Measurements from ENCODE around the gene CALML6.

The CALML6 gene

DNA sequence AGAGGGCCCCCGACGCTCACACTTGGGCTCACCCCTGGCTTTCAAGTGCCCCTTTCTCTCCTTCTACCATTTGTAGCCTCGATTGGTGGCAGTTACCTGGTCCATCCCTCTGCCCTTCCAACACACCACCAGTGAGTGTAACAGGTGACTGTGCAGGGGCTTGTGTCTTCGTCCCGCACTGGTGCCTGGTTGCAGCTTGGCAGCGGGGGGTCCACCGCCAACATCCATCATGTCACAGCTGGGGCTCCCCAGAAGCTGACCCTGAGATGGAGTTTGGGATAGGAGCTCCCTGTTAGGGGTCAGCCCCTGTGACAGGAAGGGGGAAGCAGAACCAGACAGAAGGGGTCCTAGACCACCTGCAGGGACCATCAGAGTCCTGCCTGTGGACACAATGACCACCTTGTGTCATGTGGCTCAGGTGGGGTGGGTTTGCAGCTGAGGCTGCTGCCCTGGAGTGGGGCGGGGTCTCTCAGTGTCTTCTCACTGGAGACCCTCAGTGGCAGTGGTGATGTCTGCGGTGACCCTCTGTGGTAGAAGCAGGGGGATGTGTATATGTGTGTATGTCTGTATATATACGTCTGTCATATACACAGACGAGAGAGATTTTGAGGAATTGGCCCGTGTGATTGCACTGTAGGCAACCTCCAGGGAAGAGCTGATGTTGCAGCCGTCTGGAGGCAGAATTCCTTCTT, 3.6 kb upstream of the CALML6 start:
- DNase-seq (ENCODE audit: low spot score), result no peak

DNA sequence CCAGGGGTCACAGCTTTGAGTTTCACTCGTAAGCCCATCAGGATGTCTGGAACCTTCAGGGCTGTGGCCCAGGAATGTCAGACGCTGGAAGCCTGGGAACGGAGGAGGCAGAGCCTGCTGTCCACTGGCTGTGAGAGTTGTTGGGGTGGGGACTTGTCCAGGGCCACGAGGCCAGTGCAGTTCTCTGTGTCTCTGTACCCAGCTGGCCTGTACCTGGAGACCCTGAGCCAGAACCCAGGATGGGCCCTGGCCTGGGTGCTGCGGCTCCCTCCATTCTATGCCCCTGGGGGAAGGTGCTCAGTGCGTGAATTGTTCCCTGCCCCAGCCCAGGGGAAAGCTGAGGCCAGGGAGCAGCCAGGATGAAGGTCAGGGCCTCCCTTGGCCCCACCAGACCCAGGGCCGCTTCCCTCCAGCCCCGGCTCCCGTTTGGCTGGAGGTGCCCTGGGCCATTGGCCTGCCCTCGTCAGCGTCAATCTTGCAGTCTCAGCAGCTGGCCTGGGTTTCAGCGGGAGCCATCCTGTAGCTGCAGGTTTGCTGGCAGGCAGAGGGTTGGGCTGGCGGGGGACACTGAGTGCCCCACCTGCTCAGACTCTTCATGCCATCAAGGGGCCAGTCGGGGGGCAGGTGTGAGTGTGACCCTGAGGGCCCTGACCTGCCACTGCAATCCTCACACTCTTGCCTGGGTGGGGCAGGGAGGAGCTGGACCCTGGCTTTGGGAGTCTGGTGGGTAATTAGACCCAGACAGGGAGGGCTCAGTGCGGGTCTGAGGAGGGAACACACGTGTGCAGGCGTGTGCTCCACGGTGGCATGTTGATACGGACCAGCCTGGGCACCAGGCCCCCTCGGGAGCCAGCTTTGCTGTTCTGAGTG, 724 bp upstream of the CALML6 start:
- no peak for DNase-seq (ENCODE audit: low spot score)

DNA sequence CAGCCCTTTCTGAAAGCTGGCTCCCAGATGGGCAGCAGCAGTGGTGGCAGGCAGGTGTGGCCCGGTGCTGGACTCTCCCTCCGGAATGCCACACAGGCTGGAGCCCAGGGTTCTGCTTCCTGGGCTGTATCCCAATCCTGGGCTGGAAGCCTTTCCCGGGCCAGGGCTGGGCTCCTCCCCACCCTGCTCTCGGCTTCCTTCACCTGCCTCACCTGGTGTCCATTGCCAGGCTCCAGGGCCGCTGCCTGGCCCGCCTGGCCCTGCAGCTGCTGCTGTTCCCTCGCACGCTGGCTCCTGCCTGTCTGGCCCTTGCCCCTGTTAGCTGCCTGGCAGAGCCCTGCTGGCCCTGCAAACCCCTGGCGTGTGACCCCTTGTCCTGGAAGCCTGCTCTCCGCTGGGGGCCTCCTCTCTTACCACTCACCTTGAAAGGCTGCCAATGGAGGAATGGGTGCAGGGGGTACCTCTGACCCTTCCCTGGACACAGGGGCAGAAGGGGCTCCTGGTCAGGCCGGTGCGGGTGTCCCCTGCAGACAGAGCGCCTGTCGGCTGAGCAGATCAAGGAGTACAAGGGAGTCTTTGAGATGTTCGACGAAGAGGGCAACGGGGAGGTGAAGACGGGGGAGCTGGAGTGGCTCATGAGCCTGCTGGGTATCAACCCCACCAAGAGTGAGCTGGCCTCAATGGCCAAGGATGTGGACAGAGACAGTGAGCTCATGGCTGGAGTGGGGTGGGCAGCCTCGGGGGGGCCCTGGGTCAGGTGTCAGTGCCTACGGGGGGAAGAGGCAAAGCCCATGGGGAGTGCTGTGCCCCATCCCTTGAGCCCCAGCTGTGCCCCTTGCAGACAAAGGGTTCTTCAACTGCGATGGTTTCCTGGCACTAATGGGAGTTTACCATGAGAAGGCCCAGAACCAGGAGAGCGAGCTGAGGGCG, 1.1 kb downstream of the CALML6 start:
- DNase-seq (ENCODE audit: low spot score), result no peak

DNA sequence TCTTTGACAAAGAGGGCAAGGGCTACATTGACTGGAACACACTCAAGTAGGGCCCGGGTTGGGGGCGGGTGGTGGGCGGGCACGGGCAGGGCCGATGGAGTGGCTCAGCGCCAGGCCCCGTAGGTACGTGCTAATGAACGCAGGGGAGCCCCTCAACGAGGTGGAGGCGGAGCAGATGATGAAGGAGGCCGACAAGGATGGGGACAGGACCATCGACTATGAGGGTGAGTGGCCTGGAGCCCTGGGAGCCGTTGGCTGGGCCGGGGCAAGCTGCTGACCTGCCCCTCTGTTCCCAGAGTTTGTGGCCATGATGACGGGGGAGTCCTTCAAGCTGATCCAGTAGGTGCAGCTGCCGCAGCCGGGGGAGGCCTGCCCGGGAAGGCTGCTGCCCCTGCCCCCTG, 1.8 kb downstream of the CALML6 start:
- no peak for DNase-seq (ENCODE audit: low spot score)

DNA sequence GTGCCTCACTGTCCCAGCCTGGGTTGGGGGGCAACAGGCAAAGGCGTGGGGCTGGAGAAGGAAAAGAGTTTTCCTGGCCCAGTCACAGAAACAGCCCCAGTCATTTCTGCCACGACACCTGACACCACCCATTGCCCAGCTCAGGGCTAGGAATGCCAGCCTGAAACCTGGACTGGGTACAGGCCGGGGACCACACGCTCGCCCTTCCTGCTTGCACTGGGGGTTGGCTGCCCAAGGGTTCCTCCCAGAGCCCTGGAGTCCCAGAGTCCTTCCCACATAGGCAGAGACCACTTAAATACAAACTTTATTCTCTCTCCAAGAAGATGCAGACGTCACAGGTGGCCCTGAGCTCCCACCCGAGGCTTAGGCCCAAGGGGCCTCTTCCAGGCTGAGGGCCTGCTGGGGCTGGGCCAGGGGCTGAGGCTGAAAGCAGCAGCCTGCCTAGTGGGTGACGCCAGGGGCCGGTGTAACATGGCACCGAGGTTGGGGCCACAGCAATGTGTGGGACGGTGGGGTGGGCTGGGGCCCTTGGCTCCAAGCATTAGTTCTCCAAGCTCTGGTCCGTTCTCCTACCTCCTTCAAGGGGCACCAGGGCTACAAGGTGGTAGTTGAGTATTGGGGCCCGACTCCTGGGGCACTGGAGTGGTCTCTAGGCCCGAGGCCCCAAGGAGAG, 2.4 kb downstream of the CALML6 start:
- no peak for DNase-seq (ENCODE audit: low spot score)

DNA sequence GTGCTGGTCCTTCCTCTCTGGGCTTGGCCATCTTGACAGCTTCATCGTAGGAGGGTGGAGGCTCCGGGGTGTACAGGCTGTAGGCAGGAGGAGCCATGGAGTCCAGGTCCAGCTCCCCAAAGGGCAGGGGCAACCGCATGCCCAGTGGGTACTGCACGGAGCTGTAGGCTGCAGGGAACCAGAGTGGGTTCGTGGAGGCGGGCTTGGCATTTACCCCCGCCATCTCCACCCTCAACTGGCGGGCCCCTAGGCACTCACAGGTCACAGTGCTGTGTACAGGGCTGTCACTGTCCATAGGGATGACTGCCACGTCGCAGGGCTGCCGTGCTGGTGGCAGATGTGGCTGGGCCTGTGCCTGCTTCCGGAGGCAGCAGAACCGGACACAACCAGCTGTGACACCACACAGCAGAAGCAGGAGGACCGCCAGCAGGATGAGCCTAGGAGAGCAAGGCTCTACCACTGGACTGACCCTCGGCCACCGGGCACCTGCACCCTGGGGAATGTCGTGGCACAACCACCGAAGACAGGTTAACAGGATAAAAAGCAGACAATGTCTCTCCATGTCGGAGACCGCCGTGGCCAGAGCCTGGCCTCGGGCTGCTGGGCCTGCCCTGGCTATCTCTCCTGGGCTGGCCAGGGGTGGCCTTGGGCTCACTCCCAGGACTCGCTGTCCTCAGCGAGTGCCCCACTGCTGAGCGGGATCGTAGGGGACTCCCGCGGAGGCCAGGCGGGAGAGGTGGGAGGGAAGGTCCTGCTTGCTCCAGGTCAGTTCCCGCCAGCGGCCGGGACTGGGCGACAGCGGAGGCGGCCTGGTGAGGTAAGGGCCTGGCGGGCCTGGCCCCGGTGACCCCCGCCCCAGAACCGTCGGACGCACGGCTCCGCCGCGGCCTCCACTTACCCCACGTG, 3.2 kb downstream of the CALML6 start:
- DNase-seq (ENCODE audit: low spot score), result no peak

DNA sequence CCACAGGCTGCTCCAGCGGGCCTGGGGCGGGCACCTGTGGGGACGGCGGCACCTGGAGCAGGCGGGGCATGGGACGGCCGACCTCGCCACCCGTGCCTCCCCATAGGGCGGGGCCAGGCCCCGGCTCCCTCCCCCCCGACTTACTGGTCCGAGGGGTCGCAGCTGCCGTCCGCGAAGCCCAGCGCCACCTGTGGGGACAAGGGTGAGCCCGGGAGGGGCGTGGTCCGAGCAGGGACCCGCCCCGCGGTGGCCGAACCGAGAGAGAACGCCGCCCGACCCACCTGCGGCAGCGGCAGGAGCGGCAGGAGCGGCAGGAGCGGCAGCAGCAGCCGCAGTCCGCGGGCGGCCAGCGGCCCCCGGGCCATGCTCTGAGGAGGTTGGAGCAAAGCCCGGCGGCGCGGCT, 3.8 kb downstream of the CALML6 start, which contains the start of gene TMEM52:
TSS of gene TMEM52 (minus strand) at position 379 of the 403 bp plus-strand sequence. CDS start at position 365, 14 bp downstream.
- DNase-seq (ENCODE audit: low spot score), result no peak

DNA sequence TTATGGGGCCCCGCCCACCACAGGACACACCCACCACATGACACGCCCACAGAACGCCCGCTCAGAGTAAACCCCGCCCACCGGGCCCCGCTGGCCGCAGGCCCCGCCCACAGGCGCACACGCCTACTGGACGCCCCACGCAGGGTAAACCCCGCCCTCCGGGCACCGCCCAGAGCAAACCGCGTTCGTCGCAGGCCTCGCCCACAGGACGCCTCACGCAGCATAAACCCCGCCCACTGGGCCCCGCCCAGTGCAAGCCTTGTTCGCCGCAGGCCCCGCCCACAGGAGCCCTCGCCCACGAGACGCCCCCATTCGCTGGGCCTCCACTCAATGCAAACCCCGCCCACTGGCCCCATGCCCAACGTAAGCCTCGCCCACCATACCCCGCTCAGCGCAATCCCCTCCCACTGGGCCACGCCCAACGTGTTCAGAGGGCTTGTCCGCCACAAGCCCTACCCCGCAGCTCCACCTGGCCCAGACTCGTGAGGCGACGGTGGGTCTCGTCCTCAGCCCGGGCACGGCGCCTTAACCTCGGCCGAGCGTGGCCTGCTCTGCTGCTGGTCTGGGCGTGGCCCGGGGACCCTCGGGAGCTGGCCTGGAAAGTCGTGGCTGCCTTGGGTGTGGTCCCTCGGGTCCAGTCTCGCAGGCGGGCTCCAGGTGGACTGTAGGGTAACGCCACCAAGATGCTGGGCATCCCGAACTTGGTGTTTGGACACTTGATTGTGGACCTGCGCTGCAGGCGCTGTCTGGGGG, 4.4 kb downstream of the CALML6 start:
- DNase-seq (ENCODE audit: low spot score), result peak; percentile 100

DNA sequence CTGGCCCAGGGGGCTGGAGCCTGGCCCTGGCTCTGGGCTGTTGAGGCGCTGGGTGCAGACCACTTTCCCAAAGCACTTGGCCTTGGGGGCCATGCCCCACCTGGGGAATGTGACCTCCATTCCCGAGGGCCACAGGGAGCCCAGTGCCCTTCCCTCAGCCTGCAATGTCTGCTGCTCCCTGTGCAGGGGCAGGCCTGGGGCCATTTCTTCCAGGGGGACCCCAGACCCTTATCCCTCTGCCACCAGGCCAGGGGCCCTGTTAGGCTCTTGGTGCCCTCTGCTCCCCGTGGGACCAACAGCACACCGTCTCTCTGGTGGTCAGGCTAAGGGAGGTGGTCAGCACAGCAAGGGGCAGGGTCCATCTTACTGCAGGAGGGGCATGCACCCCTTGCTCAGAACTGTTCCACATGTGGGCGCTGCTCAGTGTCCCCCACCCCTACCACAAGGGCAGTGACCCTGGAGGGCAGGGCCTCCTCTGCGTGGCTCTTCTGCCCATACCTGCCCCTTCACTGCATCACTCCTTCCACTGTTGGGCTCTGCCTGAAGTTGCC, 5.1 kb downstream of the CALML6 start:
- no peak for DNase-seq (ENCODE audit: low spot score)

DNA sequence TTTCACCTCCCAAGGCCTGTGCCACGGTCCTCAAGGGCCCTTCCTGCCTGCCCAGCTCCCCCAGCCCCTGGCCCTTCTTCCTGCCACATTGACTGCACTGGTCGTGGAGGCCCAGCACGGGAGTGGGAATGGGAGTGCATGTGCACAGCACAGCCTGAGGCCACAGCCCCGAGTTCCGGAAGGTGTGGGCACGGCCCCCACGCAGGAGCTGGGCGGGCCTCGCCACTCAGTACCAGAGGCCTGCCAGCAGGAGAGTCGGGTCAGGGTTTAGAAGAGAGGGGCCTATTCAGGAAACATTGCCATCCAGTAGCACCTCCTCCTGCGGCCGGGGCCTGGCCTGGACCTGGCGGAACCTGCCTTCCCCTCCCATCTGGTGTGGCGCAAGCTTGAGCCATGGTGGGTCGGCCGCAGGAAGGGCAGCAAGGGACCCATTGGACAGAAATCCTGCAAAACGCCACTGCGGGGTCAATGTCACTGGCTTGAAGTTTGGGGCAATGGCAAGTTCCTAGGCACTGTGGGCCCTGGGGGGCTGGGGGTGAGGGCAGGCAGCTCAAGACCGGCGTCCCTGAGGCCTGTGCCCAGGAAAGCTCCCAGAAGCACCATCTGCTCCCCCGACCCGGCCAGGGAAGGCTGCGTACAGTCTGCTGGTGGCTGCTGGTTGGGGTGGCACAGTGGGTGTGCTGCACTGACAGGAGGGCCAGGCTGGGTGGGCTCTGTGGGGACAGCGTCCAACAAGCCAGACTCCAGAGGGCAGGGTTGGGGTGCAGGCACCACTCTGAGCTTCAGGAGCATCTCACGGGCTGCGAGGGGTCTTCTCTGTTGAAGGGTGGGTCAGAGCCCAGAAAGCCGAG, 5.8 kb downstream of the CALML6 start:
- no peak for DNase-seq (ENCODE audit: low spot score)

DNA sequence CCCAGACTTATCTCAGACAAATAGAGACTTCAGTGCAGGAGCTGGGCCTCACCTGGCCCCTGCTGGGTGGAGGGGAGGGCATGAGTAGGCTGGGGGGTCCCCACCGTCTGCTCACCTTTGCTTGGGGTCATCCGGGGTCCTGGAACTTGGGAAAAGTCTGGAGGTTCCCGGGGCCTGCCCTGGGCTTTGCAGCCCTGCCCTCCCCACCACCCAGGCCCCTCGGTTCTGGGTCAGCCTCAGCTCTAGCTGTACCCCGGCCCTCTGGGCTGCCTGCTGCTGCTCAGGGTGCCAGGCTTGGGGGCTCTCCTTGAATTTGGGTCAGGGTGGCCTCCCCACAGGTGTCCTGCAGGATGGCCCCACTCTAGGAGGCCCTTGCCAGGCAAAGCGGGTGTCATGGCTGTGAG, 6.4 kb downstream of the CALML6 start:
- DNase-seq (ENCODE audit: low spot score), result no peak

DNA sequence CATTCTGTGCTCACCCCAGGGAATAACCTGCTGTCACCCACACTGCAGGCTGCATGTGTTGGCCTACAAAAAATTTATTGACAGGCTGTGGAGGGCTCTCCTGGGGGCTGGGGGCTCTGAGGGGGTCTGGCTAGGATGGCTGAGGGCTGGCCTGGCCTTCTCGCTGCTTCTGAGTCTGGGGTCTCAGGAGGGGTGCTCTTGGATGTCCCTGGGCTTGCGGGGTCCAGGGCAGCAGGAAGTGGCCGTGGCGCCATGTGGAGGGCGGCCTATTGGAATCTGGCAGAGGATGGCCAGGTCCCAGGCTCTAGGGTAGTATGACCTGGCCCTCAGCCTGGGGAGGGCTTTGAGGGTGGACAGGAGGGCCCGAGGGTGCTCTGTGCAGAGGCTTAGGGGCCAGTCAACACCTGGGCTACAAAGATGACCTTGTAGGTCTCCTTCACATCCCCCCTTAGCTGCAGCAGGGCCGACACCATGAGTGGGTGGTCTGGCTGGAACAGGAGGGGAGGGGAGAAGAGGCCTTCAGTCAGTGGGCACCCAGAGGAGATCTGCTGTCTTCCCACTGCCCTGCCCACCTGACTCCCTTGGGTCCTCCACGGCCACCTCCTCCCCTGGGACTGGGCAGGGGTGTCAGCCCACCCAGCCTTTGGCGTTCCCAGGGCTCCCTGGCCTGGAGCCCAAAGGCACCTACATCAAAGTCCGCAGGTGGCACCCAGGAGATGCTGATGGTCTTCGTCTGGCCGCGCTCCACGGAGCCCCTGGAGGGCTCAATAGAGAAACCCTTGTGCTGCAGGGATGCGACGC, 7.0 kb downstream of the CALML6 start:
- no peak for DNase-seq (ENCODE audit: low spot score)

DNA sequence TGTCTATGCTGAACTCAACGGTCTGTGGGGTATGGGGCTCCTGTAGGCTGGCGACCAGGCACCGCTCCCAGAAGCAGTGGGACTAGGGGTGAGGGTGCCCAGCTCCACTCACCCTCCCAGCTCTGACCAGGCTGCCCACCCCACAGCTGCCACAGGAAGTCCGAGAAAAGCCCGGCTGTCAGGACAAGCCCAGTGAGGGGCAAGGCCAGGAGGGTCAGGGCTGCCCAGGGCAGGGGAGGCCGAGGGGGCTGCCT, 7.6 kb downstream of the CALML6 start:
- DNase-seq (ENCODE audit: low spot score), result no peak

DNA sequence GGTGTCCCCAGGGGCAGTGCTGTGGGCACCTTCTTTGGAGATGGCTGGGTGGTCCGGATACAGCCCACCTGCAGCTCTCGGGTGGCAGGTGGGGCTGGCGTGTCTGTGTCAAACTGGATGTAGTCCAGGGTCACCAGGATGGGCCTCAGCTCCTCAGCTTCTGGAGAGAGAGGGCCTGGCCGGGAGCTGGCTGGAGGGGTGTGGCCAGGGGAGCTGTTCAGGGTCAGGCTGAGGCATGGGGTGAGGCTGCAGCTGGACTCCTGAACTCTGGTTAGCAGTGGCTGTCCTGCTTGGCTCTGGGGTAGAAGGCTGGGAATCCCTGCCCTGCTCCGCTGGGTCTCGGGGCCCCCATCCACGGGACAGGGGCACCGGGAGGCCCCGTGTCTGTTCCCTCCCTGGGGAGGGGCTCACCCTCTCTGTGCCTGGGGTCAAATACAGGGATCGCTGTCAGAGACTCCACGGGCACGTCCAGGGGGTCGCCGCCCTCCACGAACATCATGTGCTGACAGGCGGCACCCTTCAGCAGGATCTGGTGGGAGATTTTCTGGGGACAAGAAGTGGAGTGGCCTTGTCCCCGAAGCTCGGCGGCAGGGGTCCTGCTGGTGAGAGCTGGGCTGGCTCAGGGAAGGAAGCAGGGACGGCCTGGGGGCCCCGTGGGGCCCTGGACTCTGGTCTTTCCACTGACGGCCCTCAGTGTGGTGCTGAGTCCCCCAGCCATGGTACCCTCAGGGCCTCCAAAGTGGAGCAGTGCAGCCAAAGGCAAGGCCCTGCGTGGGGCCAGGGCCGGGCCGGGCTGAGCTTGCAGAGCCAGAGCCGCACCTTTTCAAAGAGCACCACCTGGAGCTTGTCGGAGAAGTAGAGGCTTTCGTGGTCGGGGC, 8.1 kb downstream of the CALML6 start:
- DNase-seq (ENCODE audit: low spot score), result no peak

DNA sequence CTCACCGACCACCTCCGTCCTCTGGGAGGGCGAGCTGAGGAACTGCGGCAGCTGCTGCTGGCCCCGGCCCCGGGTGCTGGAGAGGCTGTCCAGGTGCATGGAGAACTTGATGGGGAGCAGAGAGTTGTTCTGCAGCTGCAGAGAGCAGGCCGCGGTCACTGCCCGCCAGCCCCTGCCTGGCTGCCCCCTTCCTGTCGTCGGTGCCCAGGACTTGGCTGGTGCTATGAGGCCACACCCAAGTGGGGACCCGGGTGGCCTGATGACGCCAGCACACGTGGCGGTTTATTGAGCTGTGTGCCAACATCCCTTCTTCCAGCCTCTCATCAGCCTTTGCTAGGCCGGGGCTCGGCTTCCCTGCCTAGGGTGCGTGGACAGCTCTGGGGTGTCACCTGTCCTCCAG, 9.3 kb downstream of the CALML6 start:
- no peak for DNase-seq (ENCODE audit: low spot score)

DNA sequence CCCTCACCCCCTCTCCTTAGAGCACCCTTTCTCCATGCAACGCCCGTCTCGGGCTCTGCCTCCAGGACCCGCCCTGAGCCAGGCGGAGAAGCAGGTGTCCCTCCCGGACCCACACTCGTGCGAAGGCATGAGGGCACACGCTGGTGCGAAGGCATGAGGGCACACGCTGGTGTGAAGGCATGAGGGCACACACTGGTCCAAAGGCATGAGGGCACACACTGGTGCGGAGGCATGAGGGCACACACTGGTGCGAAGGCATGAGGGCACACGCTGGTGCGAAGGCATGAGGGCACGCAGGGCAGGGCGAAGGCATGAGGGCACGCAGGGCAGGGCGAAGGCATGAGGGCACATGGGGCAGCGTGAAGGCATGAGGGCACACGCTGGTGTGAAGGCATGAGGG, 9.8 kb downstream of the CALML6 start:
- no peak for DNase-seq (ENCODE audit: low spot score)
